Tibial nerve (tissue), 4 donors: Measurements from ENCODE around the gene IFT20.

ENCODE experiments used
- CTCF ChIP-seq, 5 experiments: fragments of 200-600 bp in 3 of 5; fragments of 450-650 bp in 2 of 5; sonication (generic) in 3 of 5; IDR thresholded peaks; one replicate each; pipeline ENCODE4 v1.5.1; 2016 to 2019; ENCODE audit warnings: antibody characterized with exemption in 5 of 5, mild to moderate bottlenecking in 3 of 5, moderate library complexity in 2 of 5
- EP300 ChIP-seq, 2 donors: sonication (generic); formaldehyde crosslinking; IDR thresholded peaks; one replicate each; pipeline ENCODE4 v1.6.1; 2017; ENCODE audit warnings: antibody characterized with exemption in 2 of 2, mild to moderate bottlenecking in 1 of 2
- POLR2A ChIP-seq, 2 donors: fragments of 450-650 bp; IDR thresholded peaks; one replicate each; pipeline ENCODE4 v1.6.1; 2017; ENCODE audit warnings: antibody characterized with exemption in 2 of 2, mild to moderate bottlenecking in 2 of 2, moderate library complexity in 2 of 2

DNA sequence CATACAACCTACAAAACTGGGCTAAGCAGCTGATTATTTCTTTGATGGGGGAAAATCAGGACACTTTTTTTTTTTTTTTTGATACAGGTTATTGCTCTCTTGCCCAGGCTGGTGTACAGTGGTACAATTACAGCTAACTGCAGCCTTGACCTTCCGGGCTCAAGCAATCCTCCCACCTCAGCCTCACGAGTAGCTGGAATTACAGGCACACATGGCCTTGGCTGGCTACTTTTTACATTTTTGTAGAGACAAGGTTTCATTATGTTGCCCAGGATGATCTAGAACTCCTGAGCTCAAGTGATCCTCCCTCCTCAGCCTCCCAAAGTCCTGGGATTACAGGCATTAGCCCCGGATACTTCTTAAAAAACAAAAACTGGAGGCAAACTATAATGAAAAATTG, 36.8 kb downstream of the IFT20 start:
- TF ChIP-seq CTCF (IDR thresholded peaks at IDR 0.05) = no peak
- no peak for TF ChIP-seq POLR2A (IDR thresholded peaks at IDR 0.05)
- TF ChIP-seq EP300 (IDR thresholded peaks at IDR 0.05) = no peak
